Endodermal cell (in vitro differentiated cells): ENCODE measurements around the gene SLC40A1. TPM values are rescaled to one million over a fixed set of nuclear protein-coding genes. Genes with fewer than 3 reads are reported as not detected.

ENCODE experiments used
- DNase-seq: peaks from one replicate; pipeline ENCODE4 v3.0.0-alpha.2; 2017
- H3K27ac ChIP-seq: 2 replicates; pipeline ENCODE4 v1.5.1; 2013; ENCODE audit warnings: mild to moderate bottlenecking, low read depth, low read length, moderate library complexity
- H3K27me3 ChIP-seq: 2 replicates; pipeline ENCODE4 v1.6.1; 2013; ENCODE audit warnings: mild to moderate bottlenecking, low read length, moderate library complexity; ENCODE audit not compliant: insufficient read depth, control insufficient read depth, poor library complexity, severe bottlenecking
- H3K36me3 ChIP-seq: 2 replicates; pipeline ENCODE4 v1.7.0; 2013; ENCODE audit warnings: mild to moderate bottlenecking, low read length, moderate library complexity; ENCODE audit not compliant: control insufficient read depth, insufficient read depth
- H3K4me1 ChIP-seq: one replicate; pipeline ENCODE4 v1.7.0; 2013; ENCODE audit warnings: low read length; ENCODE audit not compliant: control insufficient read depth, insufficient read depth
- H3K4me3 ChIP-seq: 2 replicates; pipeline ENCODE4 v1.5.1; 2013; ENCODE audit warnings: mild to moderate bottlenecking, low read length, moderate library complexity
- H3K9ac ChIP-seq: 2 replicates; pipeline ENCODE4 v1.6.1; 2013; ENCODE audit warnings: mild to moderate bottlenecking, low read length, moderate library complexity; ENCODE audit not compliant: poor library complexity, severe bottlenecking; ENCODE audit errors: extremely low read depth
- H3K9me3 ChIP-seq: 2 replicates; pipeline ENCODE4 v1.6.1; 2013; ENCODE audit warnings: mild to moderate bottlenecking, low read length, moderate library complexity; ENCODE audit not compliant: control insufficient read depth
- H3K27ac Mint-ChIP-seq: 2 replicates; pipeline ENCODE4 v1.8.0; 2020; ENCODE audit warnings: mixed read lengths
- H3K27me3 Mint-ChIP-seq: 2 replicates; pipeline ENCODE4 v1.8.0; 2021; ENCODE audit warnings: mild to moderate bottlenecking, mixed read lengths; ENCODE audit not compliant: insufficient read depth
- H3K36me3 Mint-ChIP-seq: 2 replicates; pipeline ENCODE4 v1.8.0; 2020; ENCODE audit warnings: low read depth, mixed read lengths
- H3K4me1 Mint-ChIP-seq: 2 replicates; pipeline ENCODE4 v1.8.0; 2020; ENCODE audit warnings: mixed read lengths
- H3K4me3 Mint-ChIP-seq: 2 replicates; pipeline ENCODE4 v1.8.0; 2020; ENCODE audit warnings: mild to moderate bottlenecking, moderate library complexity, mixed read lengths
- H3K9me3 Mint-ChIP-seq: 2 replicates; pipeline ENCODE4 v1.8.0; 2020; ENCODE audit warnings: mild to moderate bottlenecking, mixed read lengths
- WGBS, 2 experiments: methylation state at CpG; one replicate each; pipeline versions ENCODE4 v1.1.5 to v1.1.7; 2013; ENCODE audit warnings: missing lambda C conversion rate in 2 of 2, mixed read lengths in 1 of 2; ENCODE audit not compliant: insufficient coverage in 1 of 2, insufficient read length in 1 of 2; 5-methylcytosine and 5-hydroxymethylcytosine counted together
- total RNA-seq, 2 donors: library from RNA; stranded (reverse); fragmentation: NEBNext Ultra II Directional in 1 of 2; extraction: Animal tissue kit (Norgen Biotek cat#: 25700) in 1 of 2; gene quantifications; 2 replicates in 1 of 2; 3 replicates in 1 of 2; pipeline ENCODE4 v1.2.1, GENCODE V29; 2021
- TF ChIP-seq, protein P1 (sequence below): fragments of 200-600 bp; sonication (generic); conservative IDR thresholded peaks from 2 replicates; pipeline ENCODE4 v1.5.0; 2021; ENCODE audit warnings: antibody characterized with exemption, mild to moderate bottlenecking

Gene SLC40A1
- total RNA-seq, 2 donors from 2014 or later = 74.1 to 96.8 TPM

DNA sequence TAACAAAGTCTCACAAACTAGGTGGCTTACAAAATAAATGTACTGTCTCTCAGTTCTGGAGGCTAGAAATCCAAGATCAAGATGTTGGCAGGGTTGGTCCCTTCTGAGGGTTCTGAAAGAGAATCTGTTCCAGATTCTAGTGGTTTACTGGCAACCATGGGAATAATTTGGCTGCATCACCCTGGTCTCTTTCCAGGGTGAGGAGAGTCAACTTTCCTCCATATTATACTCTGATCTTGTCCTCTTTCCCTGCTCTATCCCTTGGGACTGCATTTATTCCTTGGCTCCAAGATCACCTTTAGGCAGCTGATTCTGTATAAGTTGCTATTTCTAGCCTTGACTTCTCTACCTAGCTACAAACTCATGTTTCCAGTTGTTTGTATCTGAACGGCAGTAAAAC lies 35.2 kb downstream of the SLC40A1 start:
- Histone ChIP-seq H3K9ac (no peak overlapping the region), H3K27me3 (no peaks in the 10 kb centered on the region), H3K36me3 (no peaks in the 10 kb centered on the region), H3K27ac (no peak overlapping the region), H3K4me1 (peaks cover 3% of the 10 kb centered on the region), H3K9me3 (no peaks in the 10 kb centered on the region), H3K4me3 (no peak overlapping the region)
- WGBS, 2 experiments = 75 to 93% methylated on average over 1 of the region's 1 CpG
- TF ChIP-seq, protein P1, sequence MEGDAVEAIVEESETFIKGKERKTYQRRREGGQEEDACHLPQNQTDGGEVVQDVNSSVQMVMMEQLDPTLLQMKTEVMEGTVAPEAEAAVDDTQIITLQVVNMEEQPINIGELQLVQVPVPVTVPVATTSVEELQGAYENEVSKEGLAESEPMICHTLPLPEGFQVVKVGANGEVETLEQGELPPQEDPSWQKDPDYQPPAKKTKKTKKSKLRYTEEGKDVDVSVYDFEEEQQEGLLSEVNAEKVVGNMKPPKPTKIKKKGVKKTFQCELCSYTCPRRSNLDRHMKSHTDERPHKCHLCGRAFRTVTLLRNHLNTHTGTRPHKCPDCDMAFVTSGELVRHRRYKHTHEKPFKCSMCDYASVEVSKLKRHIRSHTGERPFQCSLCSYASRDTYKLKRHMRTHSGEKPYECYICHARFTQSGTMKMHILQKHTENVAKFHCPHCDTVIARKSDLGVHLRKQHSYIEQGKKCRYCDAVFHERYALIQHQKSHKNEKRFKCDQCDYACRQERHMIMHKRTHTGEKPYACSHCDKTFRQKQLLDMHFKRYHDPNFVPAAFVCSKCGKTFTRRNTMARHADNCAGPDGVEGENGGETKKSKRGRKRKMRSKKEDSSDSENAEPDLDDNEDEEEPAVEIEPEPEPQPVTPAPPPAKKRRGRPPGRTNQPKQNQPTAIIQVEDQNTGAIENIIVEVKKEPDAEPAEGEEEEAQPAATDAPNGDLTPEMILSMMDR = no peak
- Mint-ChIP-seq H3K36me3 (no peaks in the 10 kb centered on the region), H3K27ac (no peak overlapping the region), H3K4me1 (peaks cover 31% of the 10 kb centered on the region), H3K9me3 (no peaks in the 10 kb centered on the region), H3K27me3 (peaks cover 5% of the 10 kb centered on the region), H3K4me3 (no peak overlapping the region)
- no peak for DNase-seq

GRCh38 chr2:189544318-189545042 lies 36.1 kb downstream of the SLC40A1 start:
- no peak for DNase-seq
- Mint-ChIP-seq H3K36me3 (no peaks in the 10 kb centered on the region), H3K9me3 (no peaks in the 10 kb centered on the region), H3K4me1 (peaks cover 34% of the 10 kb centered on the region), H3K27ac (no peak overlapping the region), H3K4me3 (no peak overlapping the region), H3K27me3 (peaks cover 5% of the 10 kb centered on the region)
- WGBS, 2 experiments = 80 to 94% methylated on average over 3 to 5 of the region's 5 CpGs
- Histone ChIP-seq H3K4me1 (peaks cover 3% of the 10 kb centered on the region), H3K4me3 (no peak overlapping the region), H3K9me3 (no peaks in the 10 kb centered on the region), H3K9ac (no peak overlapping the region), H3K36me3 (no peaks in the 10 kb centered on the region), H3K27me3 (no peaks in the 10 kb centered on the region), H3K27ac (no peak overlapping the region)
- TF ChIP-seq, protein P1 = no peak

DNA sequence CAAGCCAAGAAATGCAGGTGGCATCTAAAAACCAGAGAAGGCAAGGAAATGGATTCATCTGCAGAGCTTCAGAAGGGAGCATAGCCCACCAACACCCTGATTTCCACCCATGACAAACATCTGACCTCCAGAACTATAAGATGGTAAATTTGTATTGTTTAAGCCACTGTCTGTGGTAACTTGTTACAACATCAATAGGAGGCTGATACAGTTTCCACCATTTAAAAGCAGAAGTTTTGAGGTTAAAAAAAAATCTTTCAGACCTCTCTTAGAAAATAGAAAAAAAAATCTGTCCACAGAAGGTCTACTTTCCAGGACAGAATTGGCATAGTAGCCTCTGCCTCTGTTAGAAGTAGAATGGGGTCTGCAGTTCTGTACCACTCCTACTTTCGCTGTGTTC lies 37.2 kb downstream of the SLC40A1 start:
- no peak overlapping the region for H3K27ac ChIP-seq
- no peaks in the 10 kb centered on the region for H3K9me3 ChIP-seq
- H3K9me3 Mint-ChIP-seq = no peaks in the 10 kb centered on the region
- H3K4me3 Mint-ChIP-seq = no peak overlapping the region
- no peak for DNase-seq
- H3K4me1 ChIP-seq = peaks cover 3% of the 10 kb centered on the region
- peaks cover 5% of the 10 kb centered on the region for H3K27me3 Mint-ChIP-seq
- H3K9ac ChIP-seq = no peak overlapping the region
- H3K36me3 Mint-ChIP-seq = no peaks in the 10 kb centered on the region
- H3K27ac Mint-ChIP-seq = no peak overlapping the region
- H3K4me3 ChIP-seq = no peak overlapping the region
- no peaks in the 10 kb centered on the region for H3K36me3 ChIP-seq
- TF ChIP-seq, protein P1 = no peak
- H3K27me3 ChIP-seq = no peaks in the 10 kb centered on the region
- peaks cover 27% of the 10 kb centered on the region for H3K4me1 Mint-ChIP-seq
- 90 to 100% methylated on average over 1 of the region's 1 CpG for WGBS, 2 experiments
